GM20000 (cell line): ENCODE data around the gene CDA.
"Not testable (repeated sequence)": the region's sequence is repeated elsewhere in the genome, so short reads cannot be mapped to it uniquely, and the experiment has no call there.

Source experiments
- DNase-seq: peaks from one replicate; pipeline ENCODE4 v3.0.0; 2012; ENCODE audit warnings: low spot score
- CTCF ChIP-seq: IDR thresholded peaks from 2 replicates; pipeline ENCODE4 v1.5.1; 2012; ENCODE audit warnings: mild to moderate bottlenecking, control low read depth; ENCODE audit errors: extremely low read depth, missing control alignments

Gene CDA

GRCh38 chr1:20600156-20600555, 11.3 kb downstream of the CDA start:
- TF ChIP-seq CTCF: no peak
- no peak for DNase-seq

- no peak for TF ChIP-seq CTCF
- DNase-seq: no peak
Observed at GRCh38 chr1:20601129-20601825, 12.4 kb downstream of the CDA start.

- DNase-seq: no peak
- no peak for TF ChIP-seq CTCF
Observed at GRCh38 chr1:20602851-20603450, 14.1 kb downstream of the CDA start.

GRCh38 chr1:20603504-20604464, 14.9 kb downstream of the CDA start:
- no peak for DNase-seq
- no peak for TF ChIP-seq CTCF

- DNase-seq: no peak
- no peak for TF ChIP-seq CTCF
Observed at GRCh38 chr1:20604678-20605077, 15.8 kb downstream of the CDA start.

GRCh38 chr1:20606801-20607570, 18.1 kb downstream of the CDA start:
- DNase-seq: not testable (repeated sequence)

- no peak for TF ChIP-seq CTCF
- DNase-seq: no peak
Observed at GRCh38 chr1:20609541-20609940, 20.6 kb downstream of the CDA start.
